Sigmoid colon (tissue), 7 donors: ENCODE measurements around the gene HES6. TPM values are rescaled to one million over a fixed set of nuclear protein-coding genes. Genes with fewer than 3 reads are reported as not detected.

Experiments
- DNase-seq: peaks from one replicate; pipeline ENCODE4 v3.0.0-alpha.2; 2019
- H3K27ac ChIP-seq, 4 donors: fragments of 200-600 bp; sonication (generic); one replicate each; pipeline ENCODE4 v1.5.1; 2016 to 2019; ENCODE audit warnings: mild to moderate bottlenecking in 1 of 4
- H3K27me3 ChIP-seq, 3 donors: fragments of 200-600 bp; sonication (generic); one replicate each; pipeline ENCODE4 v1.5.1; 2019; ENCODE audit warnings: mild to moderate bottlenecking in 1 of 3
- H3K36me3 ChIP-seq, 4 donors: fragments of 200-600 bp; sonication (generic); one replicate each; pipeline ENCODE4 v1.5.1; 2016 to 2019
- H3K4me1 ChIP-seq, 4 donors: fragments of 200-600 bp; sonication (generic); one replicate each; pipeline ENCODE4 v1.5.1; 2017 to 2019
- H3K4me3 ChIP-seq, 4 donors: fragments of 200-600 bp; sonication (generic); one replicate each; pipeline ENCODE4 v1.5.1; 2017 to 2019; ENCODE audit warnings: mild to moderate bottlenecking in 2 of 4, moderate library complexity in 1 of 4
- H3K9me3 ChIP-seq, 4 donors: fragments of 200-600 bp in 3 of 4; sonication (generic) in 3 of 4; one replicate each; pipeline versions ENCODE4 v1.5.1 to v1.6.1; 2013 to 2019
- EP300 ChIP-seq, 4 donors: sonication (generic); formaldehyde crosslinking; IDR thresholded peaks; one replicate each; pipeline ENCODE4 v1.6.1; 2017; ENCODE audit warnings: antibody characterized with exemption in 4 of 4
- POLR2A ChIP-seq, 2 donors: fragments of 450-650 bp; IDR thresholded peaks; one replicate each; pipeline ENCODE4 v1.6.1; 2016; ENCODE audit warnings: antibody characterized with exemption in 2 of 2, mild to moderate bottlenecking in 2 of 2, moderate library complexity in 2 of 2
- POLR2AphosphoS5 ChIP-seq, 4 donors: sonication (generic); formaldehyde crosslinking; IDR thresholded peaks; one replicate each; pipeline ENCODE4 v1.6.1; 2017; ENCODE audit warnings: antibody characterized with exemption in 4 of 4
- WGBS, 2 donors: extraction: QIAGEN DNeasy Blood & Tissue Kit; methylation state at CpG; one replicate each; pipeline ENCODE4 v1.1.7; 2013; 5-methylcytosine and 5-hydroxymethylcytosine counted together
- intact Hi-C: fragments of 100-400 bp; cut with DNase I; formaldehyde crosslinking; loops from one replicate; pipeline ENCODE4 v1.15.1; 2023
- polyA plus RNA-seq, 3 donors: library from polyadenylated mRNA; stranded (reverse); fragments of 200-250 nt; gene quantifications; one replicate each; pipeline ENCODE4 v1.2.3, GENCODE V29; 2013
- total RNA-seq, 4 donors: library from RNA; depleted of rRNA; stranded (reverse); fragments of >200 nt; gene quantifications; one replicate each; pipeline ENCODE4 v1.1.0, GENCODE V29; 2016
- TF ChIP-seq, protein P1 (sequence below), 4 experiments: fragments of 450-650 bp in 3 of 4; fragments of 200-600 bp in 1 of 4; IDR thresholded peaks; one replicate each; pipeline ENCODE4 v1.5.1; 2016 to 2019; ENCODE audit warnings: antibody characterized with exemption in 4 of 4, mild to moderate bottlenecking in 3 of 4, moderate library complexity in 2 of 4
- donor health status: healthy with polysubstance abuse.
- donor health status: Bipolar disorder and iron deficiency.
- donor health status: healthy.

HES6 gene
- total and polyA plus RNA-seq, 7 donors: 13.2 to 59.2 (median 27.3) TPM

DNA sequence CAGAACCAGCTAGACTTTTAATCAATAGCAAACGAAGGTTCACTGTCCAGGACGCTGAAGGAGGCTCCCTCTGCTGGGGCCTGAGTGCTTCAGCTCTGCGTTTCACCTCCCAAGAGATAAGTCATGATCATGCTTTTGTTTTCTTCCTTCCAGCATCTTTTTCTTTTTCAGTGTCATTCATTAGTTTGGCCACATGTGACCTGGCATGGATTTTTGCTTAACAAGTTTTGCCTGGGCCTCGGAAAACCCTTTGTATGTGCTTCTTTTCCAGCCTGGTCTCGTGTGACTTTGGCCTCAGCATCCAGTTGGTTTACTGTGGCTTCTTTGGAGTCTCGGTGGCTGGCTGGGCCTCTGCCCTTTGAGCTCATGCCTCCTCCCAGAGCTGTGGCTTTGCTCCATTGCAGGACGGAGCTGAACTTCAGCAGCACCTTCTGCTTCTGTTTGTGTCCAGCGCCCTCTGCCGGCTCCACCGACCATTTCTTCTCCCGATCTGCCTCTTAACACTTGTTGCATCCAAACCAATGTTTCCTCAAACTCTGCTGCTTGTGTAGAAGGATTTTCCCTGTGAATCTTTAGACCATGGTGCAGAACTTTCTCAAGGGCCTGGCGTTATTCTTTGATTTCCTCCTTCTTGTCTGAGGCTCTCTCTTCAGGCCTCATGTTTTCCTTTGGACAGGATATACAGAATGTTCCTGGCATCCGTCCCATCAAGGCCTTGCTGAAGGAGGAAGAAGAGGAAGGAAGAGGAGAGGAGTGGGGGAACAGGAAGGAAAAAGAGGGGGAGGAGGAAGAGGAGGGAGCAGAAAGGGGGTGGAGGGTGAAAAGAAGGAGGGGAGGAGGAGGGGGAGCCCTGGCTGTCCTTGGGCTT lies 23.6 kb upstream of the HES6 start:
- DNase-seq: peak; percentile 96
- no peak for TF ChIP-seq EP300 (IDR thresholded peaks at IDR 0.05)
- peak in 3 of 4 donors; percentile 29 to 43 (median 39) for TF ChIP-seq POLR2AphosphoS5 (IDR thresholded peaks at IDR 0.05)
- TF ChIP-seq, protein P1, sequence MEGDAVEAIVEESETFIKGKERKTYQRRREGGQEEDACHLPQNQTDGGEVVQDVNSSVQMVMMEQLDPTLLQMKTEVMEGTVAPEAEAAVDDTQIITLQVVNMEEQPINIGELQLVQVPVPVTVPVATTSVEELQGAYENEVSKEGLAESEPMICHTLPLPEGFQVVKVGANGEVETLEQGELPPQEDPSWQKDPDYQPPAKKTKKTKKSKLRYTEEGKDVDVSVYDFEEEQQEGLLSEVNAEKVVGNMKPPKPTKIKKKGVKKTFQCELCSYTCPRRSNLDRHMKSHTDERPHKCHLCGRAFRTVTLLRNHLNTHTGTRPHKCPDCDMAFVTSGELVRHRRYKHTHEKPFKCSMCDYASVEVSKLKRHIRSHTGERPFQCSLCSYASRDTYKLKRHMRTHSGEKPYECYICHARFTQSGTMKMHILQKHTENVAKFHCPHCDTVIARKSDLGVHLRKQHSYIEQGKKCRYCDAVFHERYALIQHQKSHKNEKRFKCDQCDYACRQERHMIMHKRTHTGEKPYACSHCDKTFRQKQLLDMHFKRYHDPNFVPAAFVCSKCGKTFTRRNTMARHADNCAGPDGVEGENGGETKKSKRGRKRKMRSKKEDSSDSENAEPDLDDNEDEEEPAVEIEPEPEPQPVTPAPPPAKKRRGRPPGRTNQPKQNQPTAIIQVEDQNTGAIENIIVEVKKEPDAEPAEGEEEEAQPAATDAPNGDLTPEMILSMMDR (IDR thresholded peaks at IDR 0.05): peak; percentile 68 to 92 (median 90)
- no peak for TF ChIP-seq POLR2A (IDR thresholded peaks at IDR 0.05)
- Histone ChIP-seq H3K36me3 (peaks cover 21 to 69% (median 30%) of the 10 kb centered on the region in 4 donors), H3K9me3 (no peaks in the 10 kb centered on the region), H3K27ac (peak overlapping the region; percentile 50 to 66 (median 65)), H3K27me3 (no peaks in the 10 kb centered on the region), H3K4me3 (no peak overlapping the region), H3K4me1 (peaks cover 0 to 33% (median 18%) of the 10 kb centered on the region in 4 donors)
- WGBS, 2 donors: 12 to 30% methylated on average over 13 of the region's 13 CpGs
- intact Hi-C loops: loop anchor here (1.0 to 10.0 kb wide), 5 partner anchors 59 to 405 kb away; partner anchors contain the start of genes ERFE, ILKAP and SCLY

- intact Hi-C loops: loop anchor here (1.0 to 10.0 kb wide), 5 partner anchors 58 to 404 kb away; partner anchors contain the start of genes ERFE, ILKAP and SCLY
- peak; percentile 63 for DNase-seq
- no peaks in the 10 kb centered on the region for H3K9me3 ChIP-seq
- peaks cover 28 to 69% (median 33%) of the 10 kb centered on the region in 4 donors for H3K36me3 ChIP-seq
- WGBS, 2 donors: 88 to 95% methylated on average over 12 of the region's 12 CpGs
- peak overlapping the region; percentile 50 to 66 (median 65) for H3K27ac ChIP-seq
- peaks cover 0 to 33% (median 18%) of the 10 kb centered on the region in 4 donors for H3K4me1 ChIP-seq
- no peaks in the 10 kb centered on the region for H3K27me3 ChIP-seq
- TF ChIP-seq POLR2AphosphoS5 (IDR thresholded peaks at IDR 0.05) (no peak), EP300 (IDR thresholded peaks at IDR 0.05) (no peak), POLR2A (IDR thresholded peaks at IDR 0.05) (no peak)
- TF ChIP-seq, protein P1 (IDR thresholded peaks at IDR 0.05): no peak
- no peak overlapping the region for H3K4me3 ChIP-seq
Measured at GRCh38 chr2:238262496-238263122, 22.8 kb upstream of the HES6 start.

DNA sequence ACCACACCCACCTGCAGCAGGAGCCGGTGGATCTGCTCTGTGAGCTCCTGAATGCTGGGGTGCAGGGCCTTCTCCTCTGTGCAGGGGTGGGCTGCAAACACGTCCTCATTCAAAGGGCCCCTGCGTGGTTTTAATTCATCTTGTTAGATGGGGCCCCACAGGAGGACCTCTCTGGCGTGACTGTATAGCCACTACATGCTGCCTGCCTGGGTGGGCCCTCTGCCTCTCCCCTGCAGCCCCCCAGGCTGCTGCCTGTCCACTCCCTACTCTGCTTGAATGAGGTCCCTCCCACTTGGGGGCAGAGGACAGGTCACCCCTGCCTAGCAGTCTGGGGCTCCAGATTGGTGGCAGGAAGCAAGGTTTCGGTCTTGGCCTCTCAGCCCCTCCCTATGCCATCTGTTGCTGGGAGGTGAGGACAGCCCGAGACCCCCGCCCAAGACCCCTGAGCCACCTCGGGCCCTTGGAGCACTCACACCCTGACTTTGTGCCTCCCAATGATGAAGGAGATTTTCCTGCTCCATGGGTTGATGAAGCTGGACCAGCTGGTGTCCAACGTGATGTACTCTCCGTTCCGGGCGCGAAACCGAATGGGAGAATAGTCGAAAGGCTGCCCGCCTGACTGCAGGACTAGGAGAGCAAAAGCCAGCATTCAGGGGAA lies 22.0 kb upstream of the HES6 start:
- peak overlapping the region in 1 of 4 donors; percentile 65 for H3K27ac ChIP-seq
- peak; percentile 50 for DNase-seq
- intact Hi-C loops: loop anchor here (2.0 to 10.0 kb wide), 4 partner anchors 57 to 340 kb away; partner anchors contain the start of genes ERFE, ILKAP and SCLY
- H3K4me3 ChIP-seq: no peak overlapping the region
- peaks cover 0 to 33% (median 18%) of the 10 kb centered on the region in 4 donors for H3K4me1 ChIP-seq
- H3K36me3 ChIP-seq: peaks cover 24 to 69% (median 30%) of the 10 kb centered on the region in 4 donors
- H3K9me3 ChIP-seq: no peaks in the 10 kb centered on the region
- WGBS, 2 donors: 94 to 95% methylated on average over 16 of the region's 16 CpGs
- TF ChIP-seq POLR2A (IDR thresholded peaks at IDR 0.05) (no peak), POLR2AphosphoS5 (IDR thresholded peaks at IDR 0.05) (no peak), EP300 (IDR thresholded peaks at IDR 0.05) (no peak)
- TF ChIP-seq, protein P1 (IDR thresholded peaks at IDR 0.05): no peak
- no peaks in the 10 kb centered on the region for H3K27me3 ChIP-seq

DNA sequence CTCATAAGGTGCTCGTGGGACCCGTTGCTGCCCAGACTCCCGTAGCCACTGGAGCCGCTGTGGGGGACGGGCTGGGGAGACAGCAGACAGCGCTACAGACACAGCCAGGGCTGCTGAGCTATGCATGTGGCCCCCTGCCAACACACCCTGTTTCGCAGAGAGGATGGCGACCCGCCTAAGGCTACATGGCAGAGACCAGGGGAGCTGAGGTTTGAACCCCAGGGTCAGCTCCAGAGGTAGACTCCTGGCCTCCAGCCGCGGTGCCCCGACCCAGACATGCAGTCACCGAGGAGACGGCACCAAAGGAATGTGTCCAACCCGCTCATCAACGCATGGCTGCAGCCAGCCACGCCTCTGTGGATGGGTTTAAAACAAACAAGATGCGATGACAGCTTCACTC lies 21.0 kb upstream of the HES6 start:
- intact Hi-C loops: loop anchor here (5.0 to 10.0 kb wide), 3 partner anchors 56 to 339 kb away; partner anchors contain the start of genes ILKAP and SCLY
- peaks cover 0 to 33% (median 18%) of the 10 kb centered on the region in 4 donors for H3K4me1 ChIP-seq
- 87 to 88% methylated on average over 18 of the region's 18 CpGs for WGBS, 2 donors
- no peak for DNase-seq
- no peak overlapping the region for H3K4me3 ChIP-seq
- TF ChIP-seq, protein P1 (IDR thresholded peaks at IDR 0.05): no peak
- TF ChIP-seq EP300 (IDR thresholded peaks at IDR 0.05) (no peak), POLR2A (IDR thresholded peaks at IDR 0.05) (no peak), POLR2AphosphoS5 (IDR thresholded peaks at IDR 0.05) (no peak)
- H3K27me3 ChIP-seq: no peaks in the 10 kb centered on the region
- H3K36me3 ChIP-seq: peaks cover 33 to 70% (median 37%) of the 10 kb centered on the region in 4 donors
- H3K27ac ChIP-seq: no peak overlapping the region
- no peaks in the 10 kb centered on the region for H3K9me3 ChIP-seq
